ENCODE measurements around the gene EVL.

- TF ChIP-seq POLR2A (IDR thresholded peaks at IDR 0.05; ENCODE audit: low read depth, low read length), result no peak
- no peak for TF ChIP-seq CTCF (IDR thresholded peaks at IDR 0.05; ENCODE audit: extremely low read depth in 1 of 2, insufficient read depth in 1 of 2, low read depth in 1 of 2, low read length in 2 of 2)
- TF ChIP-seq GATA2 (IDR thresholded peaks at IDR 0.05; ENCODE audit: insufficient read depth, insufficient read length, low read depth, low read length), result no peak
- no peak for TF ChIP-seq POLR2AphosphoS5 (IDR thresholded peaks at IDR 0.05; ENCODE audit: insufficient read depth, low read depth, low read length)
- TF ChIP-seq EZH2 (IDR thresholded peaks at IDR 0.05; ENCODE audit: borderline replicate concordance, low read depth, low read length, severe bottlenecking), result no peak
- TF ChIP-seq MAX (IDR thresholded peaks at IDR 0.05; ENCODE audit: insufficient read depth, insufficient read length), result no peak
Observed at GRCh38 chr14:100076606-100077005, 11.4 kb downstream of the EVL start.

Measured in endothelial cell of umbilical vein (primary cell).